Mesenchymal stem cell (in vitro differentiated cells and primary cell): ENCODE measurements around the gene RXRB.

Source experiments
- DNase-seq: peaks from one replicate; pipeline ENCODE4 v3.0.0-alpha.2; 2013
- H2AFZ ChIP-seq: one replicate; pipeline ENCODE4 v1.6.1; 2013; ENCODE audit warnings: low read depth, mild to moderate bottlenecking, control low read depth, inconsistent platforms, low read length, moderate library complexity
- H2AK5ac ChIP-seq: 2 replicates; pipeline ENCODE4 v1.6.1; 2013; ENCODE audit warnings: low read length, moderate library complexity, mild to moderate bottlenecking, inconsistent platforms; ENCODE audit not compliant: severe bottlenecking
- H2BK120ac ChIP-seq: one replicate; pipeline ENCODE4 v1.6.1; 2013; ENCODE audit warnings: low read depth, mild to moderate bottlenecking, inconsistent platforms, low read length, moderate library complexity
- H2BK12ac ChIP-seq, 2 experiments: one replicate each; pipeline ENCODE4 v1.6.1; 2013; ENCODE audit warnings: inconsistent platforms in 2 of 2, low read length in 2 of 2, mild to moderate bottlenecking in 2 of 2, moderate library complexity in 2 of 2, control low read depth in 1 of 2
- H2BK15ac ChIP-seq: one replicate; pipeline ENCODE4 v1.6.1; 2013; ENCODE audit warnings: mild to moderate bottlenecking, low read depth, inconsistent platforms; ENCODE audit not compliant: poor library complexity, severe bottlenecking
- H2BK5ac ChIP-seq: 2 replicates; pipeline ENCODE4 v1.6.1; 2013; ENCODE audit warnings: low read depth, mild to moderate bottlenecking, low read length, control low read depth, inconsistent platforms; ENCODE audit not compliant: poor library complexity, severe bottlenecking
- H3K14ac ChIP-seq, 2 experiments: one replicate each; pipeline ENCODE4 v1.6.1; 2013; ENCODE audit warnings: inconsistent platforms in 2 of 2, low read length in 2 of 2, control low read depth in 1 of 2, mild to moderate bottlenecking in 1 of 2, moderate library complexity in 1 of 2
- H3K18ac ChIP-seq, 2 experiments: one replicate each; pipeline ENCODE4 v1.6.1; 2013; ENCODE audit warnings: inconsistent platforms in 2 of 2, low read length in 2 of 2, control low read depth in 1 of 2, low read depth in 1 of 2, mild to moderate bottlenecking in 1 of 2
- H3K23ac ChIP-seq, 2 experiments: one replicate each; pipeline ENCODE4 v1.6.1; 2013; ENCODE audit warnings: inconsistent platforms in 2 of 2, low read length in 2 of 2, mild to moderate bottlenecking in 2 of 2, moderate library complexity in 2 of 2, control low read depth in 1 of 2
- H3K27ac ChIP-seq: 2 replicates; pipeline ENCODE4 v1.5.1; 2013; ENCODE audit warnings: mild to moderate bottlenecking, moderate library complexity, low read length, control low read depth, inconsistent platforms; ENCODE audit not compliant: poor library complexity, severe bottlenecking
- H3K27me3 ChIP-seq, 2 experiments: 2 replicates each; pipeline versions ENCODE4 v1.6.1 to v1.7.0; 2013; ENCODE audit warnings: low read length in 2 of 2, mild to moderate bottlenecking in 2 of 2, moderate library complexity in 2 of 2, control low read depth in 1 of 2, inconsistent platforms in 1 of 2; ENCODE audit not compliant: control insufficient read depth in 1 of 2, insufficient read depth in 1 of 2
- H3K36me3 ChIP-seq, 2 experiments: 2 replicates each; pipeline versions ENCODE4 v1.6.1 to v1.7.0; 2013; ENCODE audit warnings: low read length in 2 of 2, control low read depth in 1 of 2, inconsistent platforms in 1 of 2, low read depth in 1 of 2, mild to moderate bottlenecking in 1 of 2; ENCODE audit not compliant: insufficient read depth in 2 of 2, control insufficient read depth in 1 of 2
- H3K4ac ChIP-seq, 2 experiments: one replicate each; pipeline ENCODE4 v1.6.1; 2013; ENCODE audit warnings: inconsistent platforms in 2 of 2, low read length in 2 of 2, mild to moderate bottlenecking in 2 of 2, moderate library complexity in 2 of 2, control low read depth in 1 of 2, low read depth in 1 of 2
- H3K4me1 ChIP-seq: 2 replicates; pipeline ENCODE4 v1.6.1; 2013; ENCODE audit warnings: low read depth, low read length, control low read depth; ENCODE audit not compliant: control insufficient read depth, insufficient read depth
- H3K4me2 ChIP-seq: 2 replicates; pipeline ENCODE4 v1.6.1; 2013; ENCODE audit warnings: low read length, mild to moderate bottlenecking, inconsistent platforms; ENCODE audit not compliant: poor library complexity, severe bottlenecking
- H3K4me3 ChIP-seq, 2 experiments: 2 replicates each; pipeline versions ENCODE4 v1.5.1 to v1.7.0; 2013; ENCODE audit warnings: low read length in 2 of 2, mild to moderate bottlenecking in 2 of 2, control low read depth in 1 of 2, low read depth in 1 of 2; ENCODE audit not compliant: insufficient read depth in 1 of 2
- H3K79me1 ChIP-seq: replicated peaks from 2 replicates; pipeline ENCODE4 v1.6.1; 2013; ENCODE audit warnings: mild to moderate bottlenecking, control low read depth, low read length, inconsistent platforms; ENCODE audit not compliant: poor library complexity, severe bottlenecking
- H3K9ac ChIP-seq: 2 replicates; pipeline ENCODE4 v1.7.0; 2013; ENCODE audit warnings: mild to moderate bottlenecking, low read length, moderate library complexity
- H3K9me3 ChIP-seq: 2 replicates; pipeline ENCODE4 v1.7.0; 2013; ENCODE audit warnings: mild to moderate bottlenecking, low read length; ENCODE audit not compliant: control insufficient read depth
- H4K8ac ChIP-seq: one replicate; pipeline ENCODE4 v1.6.1; 2013; ENCODE audit warnings: inconsistent platforms, mild to moderate bottlenecking, low read length, moderate library complexity
- H4K91ac ChIP-seq: one replicate; pipeline ENCODE4 v1.6.1; 2013; ENCODE audit warnings: mild to moderate bottlenecking, low read length, inconsistent platforms
- WGBS: methylation state at CpG from one replicate; pipeline ENCODE4 v1.1.7; 2013; ENCODE audit warnings: mixed read lengths; 5-methylcytosine and 5-hydroxymethylcytosine counted together

The RXRB gene

DNA sequence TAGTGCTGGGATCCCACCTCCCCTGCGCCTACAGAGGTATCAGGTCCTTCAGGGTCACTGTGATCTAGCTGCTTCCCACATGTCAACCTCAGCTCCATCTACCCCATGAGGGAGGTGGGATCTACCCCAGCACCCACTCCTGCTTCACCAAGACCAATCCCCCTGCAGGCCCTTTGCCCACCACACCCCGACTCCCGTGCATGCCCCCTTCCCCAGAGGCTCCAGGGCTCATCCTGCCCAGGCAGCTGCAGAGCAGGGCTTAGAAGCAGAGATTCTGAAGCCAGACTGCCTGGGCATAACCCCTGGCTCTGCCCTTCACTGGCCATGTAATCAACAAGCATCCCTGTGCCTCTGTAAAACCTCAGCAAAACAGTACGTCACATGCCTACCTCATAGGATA is 25.7 kb downstream of the RXRB start:
- no peak for DNase-seq
- H3K9me3 ChIP-seq, result no peaks in the 10 kb centered on the region

DNA sequence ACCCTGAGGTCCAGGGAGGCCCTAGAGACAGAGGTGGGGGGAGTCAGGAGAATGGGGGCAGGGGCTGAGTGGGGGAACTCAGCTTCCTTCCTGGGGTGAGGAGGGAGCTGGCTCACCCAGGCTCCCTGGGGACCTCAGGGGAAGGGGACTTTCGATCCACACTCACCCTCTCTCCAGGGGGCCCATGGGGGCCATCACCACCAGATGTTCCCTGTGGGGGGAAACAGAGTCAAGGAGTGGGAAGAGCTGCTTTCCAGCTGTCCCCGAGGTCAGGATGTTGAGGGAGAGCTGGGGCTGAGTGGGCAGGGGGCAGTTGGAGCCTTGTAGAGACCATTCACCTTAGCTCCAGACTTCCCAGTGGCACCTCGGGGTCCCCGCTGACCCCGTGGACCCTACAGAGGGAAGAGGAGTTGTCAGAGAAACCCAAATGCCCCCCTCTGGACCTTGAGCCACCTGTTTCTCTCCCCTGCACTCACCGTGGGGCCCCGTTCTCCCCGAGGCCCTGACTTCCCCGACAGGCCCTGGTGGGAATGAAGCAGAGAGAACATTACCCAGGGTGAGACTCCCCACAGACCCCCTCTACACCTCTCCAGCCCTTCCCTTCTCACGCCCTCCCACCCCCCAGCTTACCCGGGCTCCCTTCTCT is 26.8 kb downstream of the RXRB start:
- no peak overlapping the region for H2BK12ac ChIP-seq
- H3K4ac ChIP-seq, result no peak overlapping the region
- H3K4me3 ChIP-seq, result no peak overlapping the region
- H3K9ac ChIP-seq, result no peak overlapping the region
- H3K4me1 ChIP-seq, result peaks cover 2% of the 10 kb centered on the region
- no peaks in the 10 kb centered on the region for H3K9me3 ChIP-seq
- no peak overlapping the region for H2BK5ac ChIP-seq
- no peak overlapping the region for H3K14ac ChIP-seq
- no peak overlapping the region for H4K8ac ChIP-seq
- no peak overlapping the region for H3K23ac ChIP-seq
- H3K27ac ChIP-seq, result no peak overlapping the region
- H2AK5ac ChIP-seq, result no peak overlapping the region
- WGBS, result 71% methylated on average over 8 of the region's 11 CpGs
- no peaks in the 10 kb centered on the region for H3K36me3 ChIP-seq
- peaks cover 21 to 31% of the 10 kb centered on the region in 2 experiments for H3K27me3 ChIP-seq
- no peak overlapping the region for H2BK15ac ChIP-seq
- H2AFZ ChIP-seq, result no peak overlapping the region
- DNase-seq, result no peak
- H3K79me1 ChIP-seq, result no peaks in the 10 kb centered on the region
- no peak overlapping the region for H3K18ac ChIP-seq
- H4K91ac ChIP-seq, result no peak overlapping the region
- H2BK120ac ChIP-seq, result no peak overlapping the region
- no peak overlapping the region for H3K4me2 ChIP-seq

More for the DNA sequence above, 25.7 kb downstream of the RXRB start:
- Histone ChIP-seq H3K27me3 (peaks cover 25 to 34% of the 10 kb centered on the region in 2 experiments), H3K23ac (no peak overlapping the region), H3K18ac (no peak overlapping the region), H4K8ac (no peak overlapping the region), H2AFZ (no peak overlapping the region), H3K36me3 (no peaks in the 10 kb centered on the region), H3K4me2 (no peak overlapping the region), H3K9ac (no peak overlapping the region), H2AK5ac (no peak overlapping the region), H2BK12ac (no peak overlapping the region), H2BK5ac (no peak overlapping the region), H3K4ac (no peak overlapping the region), H3K4me1 (peaks cover 2% of the 10 kb centered on the region), H3K14ac (no peak overlapping the region), H4K91ac (no peak overlapping the region), H3K27ac (no peak overlapping the region), H2BK120ac (no peak overlapping the region), H3K79me1 (no peaks in the 10 kb centered on the region), H3K4me3 (no peak overlapping the region), H2BK15ac (no peak overlapping the region)
- WGBS, result 90% methylated on average over 4 of the region's 4 CpGs

GRCh38 chr6:33172688-33173534 is 27.6 kb downstream of the RXRB start:
- peaks cover 21 to 28% of the 10 kb centered on the region in 2 experiments for H3K27me3 ChIP-seq
- H3K4me3 ChIP-seq, result no peak overlapping the region
- H3K4ac ChIP-seq, result no peak overlapping the region
- peaks cover 2% of the 10 kb centered on the region for H3K4me1 ChIP-seq
- no peak overlapping the region for H3K9ac ChIP-seq
- WGBS, result 63% methylated on average over 16 of the region's 16 CpGs
- H2AFZ ChIP-seq, result no peak overlapping the region
- no peak overlapping the region for H2AK5ac ChIP-seq
- no peak overlapping the region for H4K8ac ChIP-seq
- peak; percentile 50 for DNase-seq
- H3K18ac ChIP-seq, result no peak overlapping the region
- H3K23ac ChIP-seq, result no peak overlapping the region
- H3K9me3 ChIP-seq, result no peaks in the 10 kb centered on the region
- no peak overlapping the region for H3K27ac ChIP-seq
- H3K36me3 ChIP-seq, result no peaks in the 10 kb centered on the region
- no peak overlapping the region for H4K91ac ChIP-seq
- H2BK15ac ChIP-seq, result no peak overlapping the region
- no peaks in the 10 kb centered on the region for H3K79me1 ChIP-seq
- H2BK5ac ChIP-seq, result no peak overlapping the region
- no peak overlapping the region for H3K14ac ChIP-seq
- H2BK120ac ChIP-seq, result no peak overlapping the region
- H2BK12ac ChIP-seq, result no peak overlapping the region
- no peak overlapping the region for H3K4me2 ChIP-seq

GRCh38 chr6:33171880-33172687 is 28.4 kb downstream of the RXRB start:
- Histone ChIP-seq H2AK5ac (no peak overlapping the region), H3K23ac (no peak overlapping the region), H2BK120ac (no peak overlapping the region), H3K79me1 (no peaks in the 10 kb centered on the region), H3K14ac (no peak overlapping the region), H3K4me2 (no peak overlapping the region), H2BK15ac (no peak overlapping the region), H3K9ac (no peak overlapping the region), H4K8ac (no peak overlapping the region), H4K91ac (no peak overlapping the region), H3K36me3 (no peaks in the 10 kb centered on the region), H3K18ac (no peak overlapping the region), H2BK12ac (no peak overlapping the region), H2BK5ac (no peak overlapping the region), H3K4me1 (no peaks in the 10 kb centered on the region), H3K4ac (no peak overlapping the region), H3K9me3 (no peaks in the 10 kb centered on the region), H3K4me3 (no peak overlapping the region), H2AFZ (no peak overlapping the region), H3K27ac (no peak overlapping the region), H3K27me3 (peaks cover 21 to 28% of the 10 kb centered on the region in 2 experiments)
- DNase-seq, result no peak
- WGBS, result 58% methylated on average over 6 of the region's 8 CpGs
